GM21528 (cell line): ENCODE data around the gene NXPH2.
"Not testable (repeated sequence)": the region's sequence is repeated elsewhere in the genome, so short reads cannot be mapped to it uniquely, and the experiment has no call there.

Experiments
- ATAC-seq: cut with Tn5 transposase; IDR thresholded peaks from one replicate; pipeline ENCODE4 v1.9.1; 2021; ENCODE audit warnings: mild to moderate bottlenecking, moderate library complexity; ENCODE audit not compliant: unreplicated experiment, low FRiP score

The NXPH2 gene

GRCh38 chr2:138760676-138761075, 19.5 kb downstream of the NXPH2 start:
- no peak for ATAC-seq

- ATAC-seq = no peak
Measured at GRCh38 chr2:138757384-138757783, 22.8 kb downstream of the NXPH2 start.

GRCh38 chr2:138752197-138752956, 27.8 kb downstream of the NXPH2 start:
- ATAC-seq = no peak

GRCh38 chr2:138744713-138745112, 35.5 kb downstream of the NXPH2 start:
- ATAC-seq = no peak

GRCh38 chr2:138742441-138743057, 37.6 kb downstream of the NXPH2 start:
- ATAC-seq = no peak

GRCh38 chr2:138741851-138742250, 38.3 kb downstream of the NXPH2 start:
- ATAC-seq = no peak

- ATAC-seq = not testable (repeated sequence)
Measured at GRCh38 chr2:138737009-138737554, 43.1 kb downstream of the NXPH2 start.

- ATAC-seq = no peak
Measured at GRCh38 chr2:138732651-138733050, 47.5 kb downstream of the NXPH2 start.

GRCh38 chr2:138730497-138731030, 49.6 kb downstream of the NXPH2 start:
- ATAC-seq = peak; percentile 81

- ATAC-seq = no peak
Measured at GRCh38 chr2:138727956-138728355, 52.2 kb downstream of the NXPH2 start.

- no peak for ATAC-seq
Measured at GRCh38 chr2:138726681-138727080, 53.5 kb downstream of the NXPH2 start.

GRCh38 chr2:138724729-138725459, 55.3 kb downstream of the NXPH2 start:
- ATAC-seq = no peak

- ATAC-seq = no peak
Measured at GRCh38 chr2:138724327-138724726, 55.9 kb downstream of the NXPH2 start.

GRCh38 chr2:138723196-138723987, 56.8 kb downstream of the NXPH2 start:
- no peak for ATAC-seq

GRCh38 chr2:138722316-138722715, 57.9 kb downstream of the NXPH2 start:
- ATAC-seq = no peak

- ATAC-seq = no peak
Measured at GRCh38 chr2:138720035-138720838, 60.0 kb downstream of the NXPH2 start.

- no peak for ATAC-seq
Measured at GRCh38 chr2:138718405-138718804, 61.8 kb downstream of the NXPH2 start.

GRCh38 chr2:138716183-138716582, 64.0 kb downstream of the NXPH2 start:
- no peak for ATAC-seq

GRCh38 chr2:138713504-138713903, 66.7 kb downstream of the NXPH2 start:
- ATAC-seq = no peak
